AG09319 (cell line): Measurements from ENCODE around the gene FOXJ1.

ENCODE experiments used
- DNase-seq: peaks from one replicate; pipeline ENCODE4 v3.0.0-alpha.2; 2010; ENCODE audit warnings: low read depth; ENCODE audit errors: extremely low read depth
- CTCF ChIP-seq: IDR thresholded peaks from 2 replicates; pipeline ENCODE4 v1.5.1; 2011; ENCODE audit warnings: low read depth, mild to moderate bottlenecking, inconsistent platforms, low read length, moderate library complexity

Gene FOXJ1

GRCh38 chr17:76092526-76093413 lies 48.3 kb downstream of the FOXJ1 start:
- no peak for TF ChIP-seq CTCF
- no peak for DNase-seq

- no peak for TF ChIP-seq CTCF
- DNase-seq: no peak
Observed at GRCh38 chr17:76091526-76092286, 49.3 kb downstream of the FOXJ1 start.

- TF ChIP-seq CTCF: no peak
- DNase-seq: no peak
Observed at GRCh38 chr17:76090517-76091129, 50.4 kb downstream of the FOXJ1 start.

- TF ChIP-seq CTCF: no peak
- no peak for DNase-seq
Observed at GRCh38 chr17:76089680-76090516, 51.1 kb downstream of the FOXJ1 start.

- TF ChIP-seq CTCF: no peak
- DNase-seq: no peak
Observed at GRCh38 chr17:76088868-76089576, 52.0 kb downstream of the FOXJ1 start.

- TF ChIP-seq CTCF: no peak
- DNase-seq: no peak
Observed at GRCh38 chr17:76088041-76088867, 52.8 kb downstream of the FOXJ1 start.
